Sigmoid colon (tissue), 4 donors: Measurements from ENCODE around the gene PDCD11.

Experiments used
- EP300 ChIP-seq, 4 donors: sonication (generic); formaldehyde crosslinking; IDR thresholded peaks; one replicate each; pipeline ENCODE4 v1.6.1; 2017; ENCODE audit warnings: antibody characterized with exemption in 4 of 4
- POLR2A ChIP-seq, 2 donors: fragments of 450-650 bp; IDR thresholded peaks; one replicate each; pipeline ENCODE4 v1.6.1; 2016; ENCODE audit warnings: antibody characterized with exemption in 2 of 2, mild to moderate bottlenecking in 2 of 2, moderate library complexity in 2 of 2
- POLR2AphosphoS5 ChIP-seq, 4 donors: sonication (generic); formaldehyde crosslinking; IDR thresholded peaks; one replicate each; pipeline ENCODE4 v1.6.1; 2017; ENCODE audit warnings: antibody characterized with exemption in 4 of 4
- TF ChIP-seq, protein P1 (sequence below), 4 experiments: fragments of 450-650 bp in 3 of 4; fragments of 200-600 bp in 1 of 4; IDR thresholded peaks; one replicate each; pipeline ENCODE4 v1.5.1; 2016 to 2019; ENCODE audit warnings: antibody characterized with exemption in 4 of 4, mild to moderate bottlenecking in 3 of 4, moderate library complexity in 2 of 4

DNA sequence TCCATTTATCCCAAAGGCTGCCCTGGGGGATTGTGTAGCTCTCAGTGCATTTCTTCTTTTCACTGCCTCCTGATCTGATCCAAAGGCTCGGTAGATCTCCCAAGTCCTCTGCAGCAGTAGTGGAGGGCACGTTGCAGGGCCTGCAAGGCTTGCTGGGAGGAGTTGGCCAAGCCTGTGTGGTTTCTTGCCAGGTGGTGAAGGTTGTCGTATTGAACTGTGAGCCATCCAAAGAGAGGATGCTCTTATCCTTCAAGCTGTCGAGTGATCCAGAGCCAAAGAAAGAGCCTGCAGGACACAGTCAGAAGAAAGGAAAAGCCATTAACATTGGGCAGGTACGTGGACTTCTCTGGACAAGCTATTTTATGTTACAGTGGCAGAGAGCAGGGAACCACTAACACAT is 21.2 kb downstream of the PDCD11 start:
- TF ChIP-seq, protein P1, sequence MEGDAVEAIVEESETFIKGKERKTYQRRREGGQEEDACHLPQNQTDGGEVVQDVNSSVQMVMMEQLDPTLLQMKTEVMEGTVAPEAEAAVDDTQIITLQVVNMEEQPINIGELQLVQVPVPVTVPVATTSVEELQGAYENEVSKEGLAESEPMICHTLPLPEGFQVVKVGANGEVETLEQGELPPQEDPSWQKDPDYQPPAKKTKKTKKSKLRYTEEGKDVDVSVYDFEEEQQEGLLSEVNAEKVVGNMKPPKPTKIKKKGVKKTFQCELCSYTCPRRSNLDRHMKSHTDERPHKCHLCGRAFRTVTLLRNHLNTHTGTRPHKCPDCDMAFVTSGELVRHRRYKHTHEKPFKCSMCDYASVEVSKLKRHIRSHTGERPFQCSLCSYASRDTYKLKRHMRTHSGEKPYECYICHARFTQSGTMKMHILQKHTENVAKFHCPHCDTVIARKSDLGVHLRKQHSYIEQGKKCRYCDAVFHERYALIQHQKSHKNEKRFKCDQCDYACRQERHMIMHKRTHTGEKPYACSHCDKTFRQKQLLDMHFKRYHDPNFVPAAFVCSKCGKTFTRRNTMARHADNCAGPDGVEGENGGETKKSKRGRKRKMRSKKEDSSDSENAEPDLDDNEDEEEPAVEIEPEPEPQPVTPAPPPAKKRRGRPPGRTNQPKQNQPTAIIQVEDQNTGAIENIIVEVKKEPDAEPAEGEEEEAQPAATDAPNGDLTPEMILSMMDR (IDR thresholded peaks at IDR 0.05) = no peak
- TF ChIP-seq EP300 (IDR thresholded peaks at IDR 0.05) (no peak), POLR2AphosphoS5 (IDR thresholded peaks at IDR 0.05) (no peak), POLR2A (IDR thresholded peaks at IDR 0.05) (no peak)
